Measurements from ENCODE around the gene RBM33. TPM values are rescaled to one million over a fixed set of nuclear protein-coding genes. Genes with fewer than 3 reads are reported as not detected.

Gene RBM33
- total RNA-seq, 1 donor from 2014 or later: 30.8 TPM

DNA sequence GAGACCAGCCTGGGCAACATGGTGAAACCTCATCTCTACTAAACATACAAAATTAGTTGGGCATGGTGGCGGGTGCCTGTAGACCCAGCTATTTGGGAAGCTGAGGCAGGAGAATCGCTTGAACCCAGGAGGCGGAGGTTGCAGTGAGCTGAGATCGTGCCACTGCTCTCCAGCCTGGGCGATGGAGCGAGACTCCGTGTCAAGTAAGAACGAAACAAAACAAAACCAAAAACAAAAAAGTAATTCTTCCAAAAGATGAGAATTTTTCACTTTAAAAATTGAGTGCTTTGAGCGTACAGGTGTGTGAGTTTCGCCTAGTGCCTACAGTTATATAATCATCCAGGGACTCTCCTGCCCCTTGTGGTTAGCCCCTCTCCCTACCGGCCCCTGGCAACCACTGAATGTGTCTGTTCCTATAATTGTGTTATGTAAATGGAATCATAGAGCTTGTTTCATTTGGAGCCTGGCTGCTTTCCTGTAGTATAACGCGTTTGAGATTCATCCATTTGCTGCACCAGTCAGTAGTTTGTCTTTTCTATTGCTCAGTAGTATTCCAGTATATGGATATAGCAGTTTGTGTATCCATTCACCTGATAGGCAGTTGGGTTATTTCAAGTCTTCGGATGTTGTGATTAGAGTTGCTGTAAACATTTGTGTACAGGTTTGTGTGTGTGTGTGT is 80.0 kb downstream of the RBM33 start:
- Histone ChIP-seq H3K27me3 (ENCODE audit: low read depth) (no peaks in the 10 kb centered on the region), H3K36me3 (peaks cover 18% of the 10 kb centered on the region), H3K9me3 (replicated peaks) (no peaks in the 10 kb centered on the region), H3K4me1 (peaks cover 66% of the 10 kb centered on the region), H3K27ac (replicated peaks) (no peak overlapping the region), H3K4me3 (no peak overlapping the region)
- DNase-seq: no peak
- TF ChIP-seq, protein P1, sequence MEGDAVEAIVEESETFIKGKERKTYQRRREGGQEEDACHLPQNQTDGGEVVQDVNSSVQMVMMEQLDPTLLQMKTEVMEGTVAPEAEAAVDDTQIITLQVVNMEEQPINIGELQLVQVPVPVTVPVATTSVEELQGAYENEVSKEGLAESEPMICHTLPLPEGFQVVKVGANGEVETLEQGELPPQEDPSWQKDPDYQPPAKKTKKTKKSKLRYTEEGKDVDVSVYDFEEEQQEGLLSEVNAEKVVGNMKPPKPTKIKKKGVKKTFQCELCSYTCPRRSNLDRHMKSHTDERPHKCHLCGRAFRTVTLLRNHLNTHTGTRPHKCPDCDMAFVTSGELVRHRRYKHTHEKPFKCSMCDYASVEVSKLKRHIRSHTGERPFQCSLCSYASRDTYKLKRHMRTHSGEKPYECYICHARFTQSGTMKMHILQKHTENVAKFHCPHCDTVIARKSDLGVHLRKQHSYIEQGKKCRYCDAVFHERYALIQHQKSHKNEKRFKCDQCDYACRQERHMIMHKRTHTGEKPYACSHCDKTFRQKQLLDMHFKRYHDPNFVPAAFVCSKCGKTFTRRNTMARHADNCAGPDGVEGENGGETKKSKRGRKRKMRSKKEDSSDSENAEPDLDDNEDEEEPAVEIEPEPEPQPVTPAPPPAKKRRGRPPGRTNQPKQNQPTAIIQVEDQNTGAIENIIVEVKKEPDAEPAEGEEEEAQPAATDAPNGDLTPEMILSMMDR (IDR thresholded peaks at IDR 0.05; ENCODE audit: borderline replicate concordance): no peak
- intact Hi-C loops (cut with micrococcal nuclease): no loop called here

DNA sequence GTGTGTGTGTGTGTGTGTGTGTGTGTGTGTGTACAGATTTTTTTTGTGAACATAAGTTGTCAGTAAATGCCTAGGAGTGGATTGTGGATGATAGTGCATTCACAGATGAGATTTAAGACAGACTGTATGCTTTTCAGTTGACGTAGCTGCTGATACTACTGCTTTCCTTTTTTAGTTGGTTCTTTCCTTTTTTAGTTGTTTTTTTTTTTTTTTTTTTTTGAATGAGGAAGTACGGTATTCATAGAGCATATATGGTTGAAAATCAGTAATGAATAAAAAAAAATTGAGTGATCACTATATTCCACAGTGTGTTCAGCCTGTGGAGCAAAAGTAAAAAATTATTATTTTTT is 80.5 kb downstream of the RBM33 start:
- no peak overlapping the region for H3K27ac ChIP-seq (replicated peaks)
- no peaks in the 10 kb centered on the region for H3K9me3 ChIP-seq (replicated peaks)
- peaks cover 71% of the 10 kb centered on the region for H3K4me1 ChIP-seq
- H3K4me3 ChIP-seq: no peak overlapping the region
- peaks cover 15% of the 10 kb centered on the region for H3K36me3 ChIP-seq
- TF ChIP-seq, protein P1 (IDR thresholded peaks at IDR 0.05; ENCODE audit: borderline replicate concordance): no peak
- intact Hi-C loops (cut with micrococcal nuclease): no loop called here
- H3K27me3 ChIP-seq (ENCODE audit: low read depth): no peaks in the 10 kb centered on the region
- no peak for DNase-seq

DNA sequence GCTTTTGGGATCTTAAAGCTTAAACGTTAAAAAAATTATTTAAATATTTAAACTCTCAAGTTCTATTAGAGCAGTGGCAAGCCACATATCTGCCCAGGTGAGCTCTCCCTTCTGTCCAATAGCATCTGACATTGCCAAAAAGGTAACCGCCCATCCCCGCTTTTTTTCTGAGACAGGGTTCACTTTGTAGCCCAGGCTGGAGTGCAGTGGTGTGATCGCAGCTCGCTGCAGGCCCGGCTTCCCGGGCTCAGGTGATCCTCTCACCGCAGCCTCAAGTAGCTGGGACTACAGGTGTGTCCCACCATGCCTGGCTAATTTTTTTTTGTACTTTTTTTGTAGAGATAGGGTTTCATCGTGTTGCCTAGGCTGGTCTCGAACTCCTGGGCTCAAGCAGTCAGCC is 83.2 kb downstream of the RBM33 start:
- Histone ChIP-seq H3K4me3 (no peak overlapping the region), H3K9me3 (replicated peaks) (no peaks in the 10 kb centered on the region), H3K4me1 (peaks cover 75% of the 10 kb centered on the region), H3K36me3 (peaks cover 15% of the 10 kb centered on the region), H3K27ac (replicated peaks) (no peak overlapping the region), H3K27me3 (ENCODE audit: low read depth) (no peaks in the 10 kb centered on the region)
- TF ChIP-seq, protein P1 (IDR thresholded peaks at IDR 0.05; ENCODE audit: borderline replicate concordance): no peak
- DNase-seq: no peak
- intact Hi-C loops (cut with micrococcal nuclease): no loop called here

DNA sequence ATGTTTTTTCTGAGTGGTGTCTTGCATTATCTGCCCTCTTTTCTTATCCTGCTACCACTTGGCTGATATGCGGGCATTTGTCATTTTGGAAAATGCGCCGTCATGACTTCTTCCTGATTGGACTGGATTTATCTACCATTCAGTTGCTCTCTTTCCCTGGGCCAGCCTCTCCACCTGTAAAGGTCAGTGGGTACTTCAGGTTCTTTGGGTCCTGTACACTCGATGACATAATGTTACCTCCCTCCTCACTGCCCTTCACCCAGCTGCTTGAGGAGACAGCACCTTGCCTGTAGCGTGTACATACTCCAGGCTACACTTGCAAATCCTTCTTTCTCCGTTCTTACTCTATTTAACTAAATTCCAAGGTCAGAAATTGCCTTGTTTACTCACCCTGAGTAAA is 83.7 kb downstream of the RBM33 start:
- Histone ChIP-seq H3K9me3 (replicated peaks) (no peaks in the 10 kb centered on the region), H3K4me1 (peaks cover 80% of the 10 kb centered on the region), H3K4me3 (no peak overlapping the region), H3K27ac (replicated peaks) (no peak overlapping the region), H3K27me3 (ENCODE audit: low read depth) (no peaks in the 10 kb centered on the region), H3K36me3 (peaks cover 15% of the 10 kb centered on the region)
- intact Hi-C loops (cut with micrococcal nuclease): no loop called here
- no peak for DNase-seq
- TF ChIP-seq, protein P1 (IDR thresholded peaks at IDR 0.05; ENCODE audit: borderline replicate concordance): no peak

DNA sequence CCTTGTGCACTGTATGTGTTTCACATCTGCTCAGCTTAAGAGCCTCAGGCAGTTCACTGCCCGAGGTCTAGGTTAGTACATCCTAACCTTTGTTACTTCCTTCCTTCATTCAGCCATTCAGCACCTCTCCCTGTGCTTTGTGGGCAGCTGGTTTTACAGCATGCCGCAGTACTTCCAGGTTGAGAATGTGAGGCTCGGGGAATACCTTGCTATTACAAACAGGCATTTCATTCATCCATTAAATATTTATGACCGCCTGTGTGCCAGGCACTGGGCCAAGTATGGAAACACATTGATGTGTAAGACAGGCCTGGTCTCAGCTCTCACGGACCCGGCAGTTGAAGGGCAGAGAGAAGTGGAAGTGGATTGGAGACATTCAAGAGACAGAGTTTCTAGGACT is 85.4 kb downstream of the RBM33 start:
- Histone ChIP-seq H3K9me3 (replicated peaks) (no peaks in the 10 kb centered on the region), H3K27ac (replicated peaks) (no peak overlapping the region), H3K4me3 (no peak overlapping the region), H3K36me3 (peaks cover 14% of the 10 kb centered on the region), H3K4me1 (peaks cover 80% of the 10 kb centered on the region), H3K27me3 (ENCODE audit: low read depth) (no peaks in the 10 kb centered on the region)
- DNase-seq: no peak
- TF ChIP-seq, protein P1 (IDR thresholded peaks at IDR 0.05; ENCODE audit: borderline replicate concordance): no peak
- intact Hi-C loops (cut with micrococcal nuclease): loop anchor here (5.0 kb wide), 1 partner anchor 88 kb away; the partner anchor contains the start of gene RBM33
